Measurements from ENCODE around the gene AGAP2.
"Not testable (repeated sequence)": the region's sequence is repeated elsewhere in the genome, so short reads cannot be mapped to it uniquely, and the experiment has no call there.

AGAP2 gene

GRCh38 chr12:57717131-57717530 lies 21.4 kb downstream of the AGAP2 start:
- no peak for TF ChIP-seq CTCF (conservative IDR thresholded peaks at IDR 0.05)
- TF ChIP-seq ZFX (IDR thresholded peaks at IDR 0.05) = no peak
- H3K27ac ChIP-seq = no peak overlapping the region

GRCh38 chr12:57716305-57716704 lies 22.2 kb downstream of the AGAP2 start:
- no peak for TF ChIP-seq CTCF (conservative IDR thresholded peaks at IDR 0.05)
- TF ChIP-seq ZFX (IDR thresholded peaks at IDR 0.05) = no peak
- no peak overlapping the region for H3K27ac ChIP-seq

GRCh38 chr12:57715786-57716185 lies 22.8 kb downstream of the AGAP2 start:
- no peak overlapping the region for H3K27ac ChIP-seq
- TF ChIP-seq CTCF (conservative IDR thresholded peaks at IDR 0.05) (no peak), ZFX (IDR thresholded peaks at IDR 0.05) (no peak)

- H3K27ac ChIP-seq = not testable (repeated sequence)
Measured at GRCh38 chr12:57715036-57715748, 23.4 kb downstream of the AGAP2 start.

- H3K27ac ChIP-seq = no peak overlapping the region
- TF ChIP-seq CTCF (conservative IDR thresholded peaks at IDR 0.05) = no peak
- no peak for TF ChIP-seq ZFX (IDR thresholded peaks at IDR 0.05)
Measured at GRCh38 chr12:57713209-57713608, 25.3 kb downstream of the AGAP2 start.

- no peak overlapping the region for H3K27ac ChIP-seq
- TF ChIP-seq ZFX (IDR thresholded peaks at IDR 0.05) (no peak), CTCF (conservative IDR thresholded peaks at IDR 0.05) (no peak)
Measured at GRCh38 chr12:57712701-57713100, 25.8 kb downstream of the AGAP2 start.

- TF ChIP-seq CTCF (conservative IDR thresholded peaks at IDR 0.05) (no peak), ZFX (IDR thresholded peaks at IDR 0.05) (no peak)
- H3K27ac ChIP-seq = no peak overlapping the region
Measured at GRCh38 chr12:57708296-57708695, 30.2 kb downstream of the AGAP2 start.

- H3K27ac ChIP-seq = no peak overlapping the region
- TF ChIP-seq CTCF (conservative IDR thresholded peaks at IDR 0.05) (no peak), ZFX (IDR thresholded peaks at IDR 0.05) (no peak)
Measured at GRCh38 chr12:57707250-57707649, 31.3 kb downstream of the AGAP2 start.
